Measurements from ENCODE around the gene SVOP. TPM values are rescaled to one million over a fixed set of nuclear protein-coding genes. Genes with fewer than 3 reads are reported as not detected.

Gene SVOP
- total RNA-seq, 2 experiments from 2014 or later = not detected

- POLR2A ChIA-PET = no interaction called here
- H3K27me3 Mint-ChIP-seq = peaks cover 15% of the 10 kb centered on the region
These were observed 60.9 kb downstream of the SVOP start for GRCh38 chr12:108959748-108960655.

GRCh38 chr12:108955225-108955835, 65.5 kb downstream of the SVOP start:
- no peaks in the 10 kb centered on the region for H3K4me1 Mint-ChIP-seq (ENCODE audit: low read depth)
- DNase-seq = no peak
- H3K27ac Mint-ChIP-seq = no peak overlapping the region
- ChIA-PET POLR2A (no interaction called here), CTCF (no interaction called here)
- H3K36me3 Mint-ChIP-seq (ENCODE audit: low read depth) = no peaks in the 10 kb centered on the region
- ATAC-seq (ENCODE audit: poor library complexity) = no peak
- H3K36me3 ChIP-seq (ENCODE audit: insufficient read depth, low read length) = no peaks in the 10 kb centered on the region
- no peak overlapping the region for H3K27ac ChIP-seq (ENCODE audit: low read depth in 1 of 2, low read length in 2 of 2)
- no peak for TF ChIP-seq CTCF (IDR thresholded peaks at IDR 0.05)
- no peaks in the 10 kb centered on the region for H3K9me3 ChIP-seq (ENCODE audit: control insufficient read depth in 1 of 2, insufficient read depth in 1 of 2, low read length in 2 of 2)
- intact Hi-C loops (cut with DNase I, micrococcal nuclease) = no loop called here
- H3K4me3 Mint-ChIP-seq = no peak overlapping the region
- no peak overlapping the region for H3K4me3 ChIP-seq (ENCODE audit: low read length)
- H3K4me1 ChIP-seq (ENCODE audit: insufficient read depth, low read length) = peaks cover 4% of the 10 kb centered on the region
- peaks cover 26% of the 10 kb centered on the region for H3K27me3 Mint-ChIP-seq
- H3K27me3 ChIP-seq (ENCODE audit: control insufficient read depth in 1 of 2, insufficient read depth in 2 of 2, low read length in 2 of 2) = no peaks in the 10 kb centered on the region
- no peaks in the 10 kb centered on the region for H3K9me3 Mint-ChIP-seq

More at GRCh38 chr12:108959748-108960655, 60.9 kb downstream of the SVOP start:
- Mint-ChIP-seq H3K36me3 (ENCODE audit: low read depth) (no peaks in the 10 kb centered on the region), H3K27ac (no peak overlapping the region), H3K4me1 (ENCODE audit: low read depth) (no peaks in the 10 kb centered on the region), H3K9me3 (no peaks in the 10 kb centered on the region), H3K4me3 (no peak overlapping the region)
- H3K4me3 ChIP-seq (ENCODE audit: low read length) = no peak overlapping the region
- H3K4me1 ChIP-seq (ENCODE audit: insufficient read depth, low read length) = no peaks in the 10 kb centered on the region
- TF ChIP-seq CTCF (IDR thresholded peaks at IDR 0.05) = no peak
- H3K9me3 ChIP-seq (ENCODE audit: control insufficient read depth in 1 of 2, insufficient read depth in 1 of 2, low read length in 2 of 2) = no peaks in the 10 kb centered on the region
- intact Hi-C loops (cut with DNase I, micrococcal nuclease) = no loop called here
- ATAC-seq (ENCODE audit: poor library complexity) (no peak), DNase-seq (no peak)
- CTCF ChIA-PET = no interaction called here
- H3K27me3 ChIP-seq (ENCODE audit: control insufficient read depth in 1 of 2, insufficient read depth in 2 of 2, low read length in 2 of 2) = peaks cover 0 to 3% of the 10 kb centered on the region in 2 experiments
- H3K27ac ChIP-seq (ENCODE audit: low read depth in 1 of 2, low read length in 2 of 2) = no peak overlapping the region
- no peaks in the 10 kb centered on the region for H3K36me3 ChIP-seq (ENCODE audit: insufficient read depth, low read length)

- DNase-seq = peak; percentile 47 to 86 (median 59)
- Mint-ChIP-seq H3K4me3 (no peak overlapping the region), H3K27ac (no peak overlapping the region), H3K4me1 (ENCODE audit: low read depth) (no peaks in the 10 kb centered on the region), H3K36me3 (ENCODE audit: low read depth) (no peaks in the 10 kb centered on the region), H3K9me3 (no peaks in the 10 kb centered on the region), H3K27me3 (peaks cover 24% of the 10 kb centered on the region)
- peaks cover 0 to 4% of the 10 kb centered on the region in 2 experiments for H3K9me3 ChIP-seq (ENCODE audit: control insufficient read depth in 1 of 2, insufficient read depth in 1 of 2, low read length in 2 of 2)
- H3K36me3 ChIP-seq (ENCODE audit: insufficient read depth, low read length) = no peaks in the 10 kb centered on the region
- TF ChIP-seq CTCF (IDR thresholded peaks at IDR 0.05) = peak; percentile 78
- H3K27ac ChIP-seq (ENCODE audit: low read depth in 1 of 2, low read length in 2 of 2) = no peak overlapping the region
- H3K4me1 ChIP-seq (ENCODE audit: insufficient read depth, low read length) = peaks cover 4% of the 10 kb centered on the region
- no peak overlapping the region for H3K4me3 ChIP-seq (ENCODE audit: low read length)
- intact Hi-C loops (cut with DNase I, micrococcal nuclease) = loop anchor here (1.0 to 5.0 kb wide), 8 partner anchors 67 to 388 kb away; partner anchors contain the start of genes ALKBH2 (in 2 of the 2) and ISCU (in 1 of the 2)
- ChIA-PET POLR2A (no interaction called here), CTCF (interaction anchor here (0.6 to 1.4 kb wide), 5 partner anchors 64 to 961 kb away, joined by 3 to 8 read pairs (median 3); partner anchors contain the start of genes ALKBH2 and ISCU)
- peak; percentile 95 for ATAC-seq (ENCODE audit: poor library complexity)
- H3K27me3 ChIP-seq (ENCODE audit: control insufficient read depth in 1 of 2, insufficient read depth in 2 of 2, low read length in 2 of 2) = peaks cover 0 to 3% of the 10 kb centered on the region in 2 experiments
These were observed 69.7 kb downstream of the SVOP start for GRCh38 chr12:108950991-108951739.
